Erythroblast (primary cell): ENCODE measurements around the gene AEBP1.

Source experiments
- GATA1 ChIP-seq: IDR thresholded peaks from 2 replicates; pipeline ENCODE4 v1.6.1; 2011; ENCODE audit warnings: low read depth, mild to moderate bottlenecking, control low read depth, low read length, moderate library complexity
- POLR2A ChIP-seq: IDR thresholded peaks from 2 replicates; pipeline ENCODE4 v1.6.1; 2011; ENCODE audit warnings: mild to moderate bottlenecking, low read length

DNA sequence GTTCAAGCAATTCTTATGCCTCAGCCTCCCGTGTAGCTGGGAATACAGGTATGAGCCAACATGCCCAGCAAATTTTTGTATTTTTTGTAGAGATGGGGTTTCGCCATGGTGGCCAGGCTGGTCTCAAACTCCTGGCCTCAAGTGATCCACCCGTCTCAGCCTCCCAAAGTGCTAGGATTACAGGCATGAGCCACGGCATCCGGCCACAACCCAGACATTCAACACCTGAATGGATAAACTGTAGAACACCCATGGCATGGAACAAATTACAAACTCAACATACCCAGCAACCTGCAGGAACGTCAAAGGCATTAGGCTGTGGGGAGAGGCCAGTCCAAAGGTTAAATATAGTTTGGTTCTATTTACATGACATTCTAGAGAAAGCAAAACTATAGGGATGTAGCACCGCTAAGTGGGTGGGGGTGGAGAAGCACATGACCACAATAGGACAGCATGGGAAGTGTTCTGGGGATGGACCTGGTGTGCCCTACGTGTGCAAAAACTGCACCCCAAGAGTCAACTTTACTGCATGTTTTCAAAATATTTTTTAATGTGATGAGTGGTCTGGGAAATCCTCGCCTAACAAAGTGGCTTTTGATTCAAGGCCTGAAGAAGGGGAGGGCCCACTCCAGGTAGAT, 32.3 kb upstream of the AEBP1 start:
- TF ChIP-seq POLR2A: no peak
- TF ChIP-seq GATA1: no peak
